Liver (tissue), 3 donors: ENCODE data around the gene PRKCH.

ENCODE experiments used
- ATF3 ChIP-seq: IDR thresholded peaks from 2 replicates; pipeline ENCODE4 v1.6.1; 2016; ENCODE audit warnings: antibody characterized with exemption
- CTCF ChIP-seq: fragments of 150-350 bp; IDR thresholded peaks from 2 replicates; pipeline ENCODE4 v1.5.1; 2017; ENCODE audit warnings: improper control_type of control experiment, low read depth, low read length; ENCODE audit not compliant: missing input control
- JUND ChIP-seq, 2 donors: IDR thresholded peaks; 2 replicates each; pipeline ENCODE4 v1.6.1; 2016; ENCODE audit warnings: antibody characterized with exemption in 2 of 2
- MAX ChIP-seq: IDR thresholded peaks from 2 replicates; pipeline ENCODE4 v1.6.1; 2016; ENCODE audit warnings: antibody characterized with exemption
- REST ChIP-seq: IDR thresholded peaks from 2 replicates; pipeline ENCODE4 v1.6.1; 2016; ENCODE audit warnings: antibody characterized with exemption, mild to moderate bottlenecking
- ZBTB33 ChIP-seq: IDR thresholded peaks from 2 replicates; pipeline ENCODE4 v1.6.1; 2016; ENCODE audit warnings: antibody characterized with exemption
- donor health status: healthy.
- donor health status: healthy.

- TF ChIP-seq CTCF (no peak), REST (no peak), ZBTB33 (no peak), JUND (IDR thresholded peaks at IDR 0.05) (no peak), MAX (no peak), ATF3 (no peak)
Measured at GRCh38 chr14:61397615-61398014, 76.2 kb downstream of the PRKCH start.
